B cell (primary cell): ENCODE measurements around the gene CCDC24. TPM values are rescaled to one million over a fixed set of nuclear protein-coding genes. Genes with fewer than 3 reads are reported as not detected.

Source experiments
- ATAC-seq: fragments of 200-7000 bp; cut with Tn5 transposase; one replicate; pipeline ENCODE4 v1.10.0; 2021; ENCODE audit warnings: low read depth, mild to moderate bottlenecking, moderate number of reproducible peaks, moderate library complexity
- CTCF ChIA-PET: fragments of 350-600 bp; sonication (Branson Sonifier 250); formaldehyde crosslinking; loops from one replicate; lab custom pipeline; 2021; ENCODE audit warnings: antibody characterized with exemption, inconsistent platforms; lab: Charles Lee
- POLR2A ChIA-PET: fragments of 350-600 bp; sonication (Branson Sonifier 250); formaldehyde crosslinking; loops from one replicate; lab custom pipeline; 2021; ENCODE audit warnings: antibody characterized with exemption; lab: Charles Lee
- DNase-seq: peaks from one replicate; pipeline ENCODE4 v3.0.0; 2013
- H2AFZ ChIP-seq: 2 replicates; pipeline ENCODE4 v1.6.1; 2012; ENCODE audit warnings: mild to moderate bottlenecking, low read depth, low read length; ENCODE audit not compliant: insufficient read depth, poor library complexity, severe bottlenecking
- H3K27ac ChIP-seq, 2 donors: 1 replicate in 1 of 2; 2 replicates in 1 of 2; pipeline ENCODE4 v1.5.1; 2012 to 2013; ENCODE audit warnings: low read length in 2 of 2, mild to moderate bottlenecking in 2 of 2, moderate library complexity in 1 of 2
- H3K27me3 ChIP-seq, 4 experiments: fragments of 200-600 bp in 1 of 4; sonication (generic) in 1 of 4; replicated peaks in 1 of 4; 1 replicate in 2 of 4; 2 replicates in 2 of 4; pipeline versions ENCODE4 v1.6.1 to v1.7.0; 2013 to 2016; ENCODE audit warnings: low read length in 3 of 4, mild to moderate bottlenecking in 2 of 4, mixed read lengths in 1 of 4, moderate library complexity in 1 of 4; ENCODE audit not compliant: insufficient read depth in 4 of 4, control insufficient read depth in 3 of 4; ENCODE audit errors: control extremely low read depth in 1 of 4
- H3K36me3 ChIP-seq, 2 experiments: replicated peaks in 1 of 2; 1 replicate in 1 of 2; 2 replicates in 1 of 2; pipeline versions ENCODE4 v1.6.1 to v1.7.1; 2013; ENCODE audit warnings: low read length in 1 of 2; ENCODE audit not compliant: insufficient read depth in 2 of 2, control insufficient read depth in 1 of 2; ENCODE audit errors: control extremely low read depth in 1 of 2, extremely low read depth in 1 of 2
- H3K4me1 ChIP-seq, 2 donors: fragments of 200-600 bp in 1 of 2; sonication (generic) in 1 of 2; 1 replicate in 1 of 2; 2 replicates in 1 of 2; pipeline versions ENCODE4 v1.5.1 to v1.6.1; 2013 to 2017; ENCODE audit warnings: low read length in 2 of 2; ENCODE audit not compliant: control insufficient read depth in 2 of 2, insufficient read depth in 2 of 2
- H3K4me2 ChIP-seq: replicated peaks from 2 replicates; pipeline ENCODE3; 2012; ENCODE audit warnings: mild to moderate bottlenecking, low read depth, low read length; ENCODE audit not compliant: poor library complexity, severe bottlenecking
- H3K4me3 ChIP-seq, 5 experiments: fragments of 200-600 bp in 1 of 5; sonication (generic) in 1 of 5; 1 replicate in 3 of 5; 2 replicates in 2 of 5; pipeline versions ENCODE4 v1.5.1 to v1.7.0; 2011 to 2016; ENCODE audit warnings: low read length in 4 of 5, mild to moderate bottlenecking in 4 of 5, low read depth in 2 of 5, control low read depth in 1 of 5, moderate library complexity in 1 of 5; ENCODE audit not compliant: insufficient read depth in 1 of 5; ENCODE audit errors: control extremely low read depth in 1 of 5, extremely low read depth in 1 of 5
- H3K79me2 ChIP-seq: fragments of 200-600 bp; sonication (generic); one replicate; pipeline ENCODE4 v1.6.0; 2016; ENCODE audit warnings: low read length; ENCODE audit not compliant: control insufficient read depth, insufficient read depth
- H3K9ac ChIP-seq: fragments of 200-600 bp; sonication (generic); 2 replicates; pipeline ENCODE4 v1.6.1; 2017; ENCODE audit warnings: mild to moderate bottlenecking, low read length, moderate library complexity
- H3K9me3 ChIP-seq, 3 donors: one replicate each; pipeline versions ENCODE4 v1.6.1 to v1.7.1; 2013; ENCODE audit warnings: low read length in 2 of 3; ENCODE audit not compliant: control insufficient read depth in 2 of 3, insufficient read depth in 1 of 3; ENCODE audit errors: control extremely low read depth in 1 of 3
- H4K20me1 ChIP-seq: 2 replicates; pipeline ENCODE4 v1.6.0; 2012; ENCODE audit warnings: mild to moderate bottlenecking, low read length; ENCODE audit not compliant: insufficient read depth, control insufficient read depth, poor library complexity, severe bottlenecking
- H3K27ac Mint-ChIP-seq: one replicate; pipeline ENCODE4 v1.8.0; 2021; ENCODE audit warnings: mixed read lengths
- H3K27me3 Mint-ChIP-seq: one replicate; pipeline ENCODE4 v1.8.0; 2021; ENCODE audit warnings: mixed read lengths
- H3K4me1 Mint-ChIP-seq: one replicate; pipeline ENCODE4 v1.8.0; 2021; ENCODE audit warnings: mixed read lengths
- H3K4me3 Mint-ChIP-seq: one replicate; pipeline ENCODE4 v1.8.0; 2021; ENCODE audit warnings: mixed read lengths
- H3K9me3 Mint-ChIP-seq: one replicate; pipeline ENCODE4 v1.8.0; 2022; ENCODE audit warnings: mixed read lengths; ENCODE audit not compliant: insufficient read depth
- EZH2 ChIP-seq: IDR thresholded peaks from 2 replicates; pipeline ENCODE4 v1.6.1; 2012; ENCODE audit warnings: borderline replicate concordance, low read depth, mild to moderate bottlenecking, moderate library complexity, low read length; ENCODE audit not compliant: insufficient read depth, poor library complexity, severe bottlenecking
- WGBS: methylation state at CpG from one replicate; pipeline ENCODE4 v1.1.5; 2013; ENCODE audit warnings: missing lambda C conversion rate; ENCODE audit not compliant: insufficient coverage; 5-methylcytosine and 5-hydroxymethylcytosine counted together
- intact Hi-C: fragments of 100-400 bp; cut with micrococcal nuclease; formaldehyde crosslinking; loops from one replicate; pipeline ENCODE4 v1.10.0; 2022
- polyA plus RNA-seq: library from polyadenylated mRNA; depleted of rRNA; stranded (reverse); fragments of >200 nt; gene quantifications from 2 replicates; pipeline ENCODE4 v1.2.3, GENCODE V29; 2012
- total RNA-seq, 2 donors: library from RNA; stranded (reverse); fragments of 120-200 nt in 1 of 2; gene quantifications; 1 replicate in 1 of 2; 2 replicates in 1 of 2; pipeline versions ENCODE4 v1.2.3 to v1.2.4, GENCODE V29; 2013 to 2022
- TF ChIP-seq, protein P1 (sequence below): fragments of 200-600 bp; IDR thresholded peaks from one replicate; pipeline ENCODE4 v1.8.0; 2022; ENCODE audit warnings: antibody characterized with exemption, mild to moderate bottlenecking

The CCDC24 gene
- total and polyA plus RNA-seq, 2 donors (not counting 1 experiment from before 2014, with no cell fraction given) = 10.1 to 18.4 TPM

GRCh38 chr1:43970502-43970901 lies 20.9 kb upstream of the CCDC24 start:
- intact Hi-C loops = loop anchor here (10.0 kb wide), 2 partner anchors 266 to 1516 kb away; partner anchors contain the start of genes PPCS, ST3GAL3 and ZMYND12
- 25% methylated on average over 2 of the region's 5 CpGs for WGBS
- ATAC-seq (no peak), DNase-seq (no peak)
- Histone ChIP-seq H3K9me3 (no peaks in the 10 kb centered on the region), H3K9ac (peak overlapping the region; percentile 81), H3K27ac (peak overlapping the region in 1 of 2 donors; percentile 60), H3K27me3 (no peaks in the 10 kb centered on the region), H3K79me2 (peaks cover 29% of the 10 kb centered on the region), H3K4me3 (peak overlapping the region; percentile 62 to 96 (median 92)), H3K4me2 (peak overlapping the region; percentile 96), H3K36me3 (peaks cover 0 to 10% of the 10 kb centered on the region in 2 experiments), H2AFZ (peak overlapping the region; percentile 81), H4K20me1 (peaks cover 16% of the 10 kb centered on the region), H3K4me1 (peaks cover 17 to 33% of the 10 kb centered on the region in 2 donors)
- Mint-ChIP-seq H3K4me1 (peaks cover 39% of the 10 kb centered on the region), H3K27me3 (no peaks in the 10 kb centered on the region), H3K9me3 (no peaks in the 10 kb centered on the region), H3K4me3 (peak overlapping the region; percentile 95), H3K27ac (peak overlapping the region; percentile 79)
- TF ChIP-seq, protein P1, sequence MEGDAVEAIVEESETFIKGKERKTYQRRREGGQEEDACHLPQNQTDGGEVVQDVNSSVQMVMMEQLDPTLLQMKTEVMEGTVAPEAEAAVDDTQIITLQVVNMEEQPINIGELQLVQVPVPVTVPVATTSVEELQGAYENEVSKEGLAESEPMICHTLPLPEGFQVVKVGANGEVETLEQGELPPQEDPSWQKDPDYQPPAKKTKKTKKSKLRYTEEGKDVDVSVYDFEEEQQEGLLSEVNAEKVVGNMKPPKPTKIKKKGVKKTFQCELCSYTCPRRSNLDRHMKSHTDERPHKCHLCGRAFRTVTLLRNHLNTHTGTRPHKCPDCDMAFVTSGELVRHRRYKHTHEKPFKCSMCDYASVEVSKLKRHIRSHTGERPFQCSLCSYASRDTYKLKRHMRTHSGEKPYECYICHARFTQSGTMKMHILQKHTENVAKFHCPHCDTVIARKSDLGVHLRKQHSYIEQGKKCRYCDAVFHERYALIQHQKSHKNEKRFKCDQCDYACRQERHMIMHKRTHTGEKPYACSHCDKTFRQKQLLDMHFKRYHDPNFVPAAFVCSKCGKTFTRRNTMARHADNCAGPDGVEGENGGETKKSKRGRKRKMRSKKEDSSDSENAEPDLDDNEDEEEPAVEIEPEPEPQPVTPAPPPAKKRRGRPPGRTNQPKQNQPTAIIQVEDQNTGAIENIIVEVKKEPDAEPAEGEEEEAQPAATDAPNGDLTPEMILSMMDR = no peak
- no peak for TF ChIP-seq EZH2
- ChIA-PET POLR2A (interaction anchor here (0.6 kb wide), 1 partner anchor 1026 kb away, joined by 3 read pairs; no protein-coding TSS in a partner anchor), CTCF (interaction anchor here (0.5 to 1.7 kb wide), 4 partner anchors 22 to 200 kb away, joined by 3 to 4 read pairs (median 4); partner anchors contain the start of gene IPO13)

DNA sequence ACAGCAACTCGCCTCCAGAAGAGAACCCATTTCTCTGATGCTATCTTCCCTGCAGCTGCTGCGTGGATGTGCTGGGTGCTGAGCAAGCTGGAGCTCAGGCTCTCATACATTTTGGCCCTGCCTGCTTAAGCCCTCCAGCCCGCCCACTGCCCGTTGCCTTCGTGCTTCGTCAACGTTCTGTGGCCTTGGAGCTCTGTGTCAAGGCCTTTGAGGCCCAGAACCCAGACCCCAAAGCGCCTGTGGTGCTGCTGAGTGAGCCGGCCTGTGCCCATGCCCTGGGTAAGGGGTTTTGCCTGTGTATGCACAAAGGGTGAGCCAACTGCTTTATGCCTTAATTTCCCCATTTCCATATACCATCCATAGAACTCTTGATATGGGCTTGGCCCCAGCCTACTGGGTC lies 20.5 kb upstream of the CCDC24 start:
- Histone ChIP-seq H3K79me2 (peaks cover 33% of the 10 kb centered on the region), H3K27me3 (no peaks in the 10 kb centered on the region), H3K4me2 (peak overlapping the region; percentile 96), H3K9me3 (no peaks in the 10 kb centered on the region), H3K27ac (no peak overlapping the region), H3K4me1 (peaks cover 21 to 37% of the 10 kb centered on the region in 2 donors), H4K20me1 (peaks cover 20% of the 10 kb centered on the region), H3K4me3 (peak overlapping the region in 3 of 5 experiments; percentile 83 to 96 (median 93)), H3K9ac (peak overlapping the region; percentile 81), H3K36me3 (peaks cover 0 to 10% of the 10 kb centered on the region in 2 experiments), H2AFZ (no peak overlapping the region)
- Mint-ChIP-seq H3K4me1 (peaks cover 44% of the 10 kb centered on the region), H3K27ac (peak overlapping the region; percentile 10), H3K27me3 (no peaks in the 10 kb centered on the region), H3K9me3 (no peaks in the 10 kb centered on the region), H3K4me3 (peak overlapping the region; percentile 95)
- POLR2A ChIA-PET = interaction anchor here (0.6 kb wide), 1 partner anchor 1026 kb away, joined by 3 read pairs; no protein-coding TSS in a partner anchor
- CTCF ChIA-PET = interaction anchor here (0.5 to 1.7 kb wide), 3 partner anchors 24 to 201 kb away, joined by 3 to 4 read pairs (median 4); partner anchors contain the start of gene IPO13
- intact Hi-C loops = loop anchor here (10.0 kb wide), 2 partner anchors 266 to 1516 kb away; partner anchors contain the start of genes PPCS, ST3GAL3 and ZMYND12
- WGBS = 90% methylated on average over 7 of the region's 9 CpGs
- no peak for ATAC-seq
- no peak for TF ChIP-seq EZH2
- no peak for DNase-seq
